ENCODE data around the gene GIMAP7. TPM values are rescaled to one million over a fixed set of nuclear protein-coding genes. Genes with fewer than 3 reads are reported as not detected.
"Not testable (repeated sequence)": the region's sequence is repeated elsewhere in the genome, so short reads cannot be mapped to it uniquely, and the experiment has no call there.

Gene GIMAP7
- total RNA-seq, 2 experiments from 2014 or later: 48.4 to 50.7 TPM

DNA sequence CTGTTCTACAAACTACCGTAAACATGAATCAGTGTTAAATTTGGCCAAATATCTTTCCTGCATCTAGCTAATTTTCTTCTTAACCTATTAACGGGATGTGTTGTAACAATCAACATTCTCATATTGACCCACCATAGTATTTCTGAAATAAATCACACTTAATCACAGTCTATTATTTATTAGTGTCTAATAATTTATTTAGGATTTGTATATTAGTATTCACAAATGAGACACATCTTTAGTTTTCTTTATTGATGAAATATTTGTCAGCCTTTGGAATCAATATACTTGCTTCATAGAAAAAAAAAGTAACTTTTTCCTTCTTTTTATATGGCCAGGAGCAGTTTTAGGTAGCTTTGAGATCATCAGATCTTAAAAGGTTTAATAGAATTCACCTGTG, 4.6 kb downstream of the GIMAP7 start:
- Mint-ChIP-seq H3K27me3 (no peaks in the 10 kb centered on the region), H3K4me1 (ENCODE audit: low read depth) (peaks cover 37% of the 10 kb centered on the region), H3K27ac (peak overlapping the region; percentile 93), H3K4me3 (peak overlapping the region; percentile 100), H3K9me3 (peaks cover 6% of the 10 kb centered on the region), H3K36me3 (ENCODE audit: low read depth) (peaks cover 99% of the 10 kb centered on the region)
- Histone ChIP-seq H3K27me3 (ENCODE audit: control insufficient read depth in 1 of 2, insufficient read depth in 2 of 2, low read length in 2 of 2) (no peaks in the 10 kb centered on the region), H3K4me1 (ENCODE audit: insufficient read depth, low read length) (peaks cover 12% of the 10 kb centered on the region), H3K27ac (ENCODE audit: low read depth in 1 of 2, low read length in 2 of 2) (peak overlapping the region; percentile 59 to 60), H3K4me3 (ENCODE audit: low read length) (peak overlapping the region; percentile 79), H3K9me3 (ENCODE audit: control insufficient read depth in 1 of 2, insufficient read depth in 1 of 2, low read length in 2 of 2) (peaks cover 11 to 12% of the 10 kb centered on the region in 2 experiments), H3K36me3 (ENCODE audit: insufficient read depth, low read length) (peaks cover 34% of the 10 kb centered on the region)
- DNase-seq (no peak), ATAC-seq (ENCODE audit: poor library complexity) (no peak)
- intact Hi-C loops (cut with DNase I, micrococcal nuclease): loop anchor here (2.0 to 5.0 kb wide), 6 partner anchors 17 to 218 kb away; partner anchors contain the start of genes GIMAP4 (in 1 of the 2), GIMAP5 (in 1 of the 2) and GIMAP6 (in 1 of the 2)
- ChIA-PET POLR2A (interaction anchor here (0.6 to 12.2 kb wide), 21 partner anchors 8 to 236 kb away, joined by 3 to 499 read pairs (median 12); partner anchors contain the start of genes GIMAP1, GIMAP2, GIMAP4 and GIMAP5), CTCF (interaction anchor here (0.7 to 3.9 kb wide), 5 partner anchors 35 to 213 kb away, joined by 3 to 20 read pairs (median 3); no protein-coding TSS in a partner anchor)
- TF ChIP-seq, protein P1, sequence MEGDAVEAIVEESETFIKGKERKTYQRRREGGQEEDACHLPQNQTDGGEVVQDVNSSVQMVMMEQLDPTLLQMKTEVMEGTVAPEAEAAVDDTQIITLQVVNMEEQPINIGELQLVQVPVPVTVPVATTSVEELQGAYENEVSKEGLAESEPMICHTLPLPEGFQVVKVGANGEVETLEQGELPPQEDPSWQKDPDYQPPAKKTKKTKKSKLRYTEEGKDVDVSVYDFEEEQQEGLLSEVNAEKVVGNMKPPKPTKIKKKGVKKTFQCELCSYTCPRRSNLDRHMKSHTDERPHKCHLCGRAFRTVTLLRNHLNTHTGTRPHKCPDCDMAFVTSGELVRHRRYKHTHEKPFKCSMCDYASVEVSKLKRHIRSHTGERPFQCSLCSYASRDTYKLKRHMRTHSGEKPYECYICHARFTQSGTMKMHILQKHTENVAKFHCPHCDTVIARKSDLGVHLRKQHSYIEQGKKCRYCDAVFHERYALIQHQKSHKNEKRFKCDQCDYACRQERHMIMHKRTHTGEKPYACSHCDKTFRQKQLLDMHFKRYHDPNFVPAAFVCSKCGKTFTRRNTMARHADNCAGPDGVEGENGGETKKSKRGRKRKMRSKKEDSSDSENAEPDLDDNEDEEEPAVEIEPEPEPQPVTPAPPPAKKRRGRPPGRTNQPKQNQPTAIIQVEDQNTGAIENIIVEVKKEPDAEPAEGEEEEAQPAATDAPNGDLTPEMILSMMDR (IDR thresholded peaks at IDR 0.05): no peak

DNA sequence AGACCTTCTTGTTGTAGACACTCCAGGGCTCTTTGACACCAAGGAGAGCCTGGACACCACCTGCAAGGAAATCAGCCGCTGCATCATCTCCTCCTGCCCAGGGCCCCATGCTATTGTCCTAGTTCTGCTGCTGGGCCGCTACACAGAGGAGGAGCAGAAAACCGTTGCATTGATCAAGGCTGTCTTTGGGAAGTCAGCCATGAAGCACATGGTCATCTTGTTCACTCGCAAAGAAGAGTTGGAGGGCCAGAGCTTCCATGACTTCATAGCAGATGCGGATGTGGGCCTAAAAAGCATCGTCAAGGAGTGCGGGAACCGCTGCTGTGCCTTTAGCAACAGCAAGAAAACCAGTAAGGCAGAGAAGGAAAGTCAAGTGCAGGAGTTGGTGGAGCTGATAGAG, 5.5 kb downstream of the GIMAP7 start:
- H3K27ac ChIP-seq (ENCODE audit: low read depth in 1 of 2, low read length in 2 of 2): peak overlapping the region; percentile 59 to 60
- peaks cover 6% of the 10 kb centered on the region for H3K9me3 Mint-ChIP-seq
- peaks cover 99% of the 10 kb centered on the region for H3K36me3 Mint-ChIP-seq (ENCODE audit: low read depth)
- H3K4me1 ChIP-seq (ENCODE audit: insufficient read depth, low read length): peaks cover 12% of the 10 kb centered on the region
- intact Hi-C loops (cut with DNase I, micrococcal nuclease): loop anchor here in 1 of 2 experiments (2.0 kb wide), 1 partner anchor 217 kb away; the partner anchor contains the start of gene GIMAP5
- peaks cover 34% of the 10 kb centered on the region for H3K36me3 ChIP-seq (ENCODE audit: insufficient read depth, low read length)
- H3K27me3 ChIP-seq (ENCODE audit: control insufficient read depth in 1 of 2, insufficient read depth in 2 of 2, low read length in 2 of 2): no peaks in the 10 kb centered on the region
- H3K4me3 Mint-ChIP-seq: peak overlapping the region; percentile 100
- DNase-seq (peak in 9 of 14 experiments; percentile 23 to 59 (median 47)), ATAC-seq (ENCODE audit: poor library complexity) (peak; percentile 33)
- peaks cover 36% of the 10 kb centered on the region for H3K4me1 Mint-ChIP-seq (ENCODE audit: low read depth)
- H3K27me3 Mint-ChIP-seq: no peaks in the 10 kb centered on the region
- peaks cover 12 to 19% of the 10 kb centered on the region in 2 experiments for H3K9me3 ChIP-seq (ENCODE audit: control insufficient read depth in 1 of 2, insufficient read depth in 1 of 2, low read length in 2 of 2)
- ChIA-PET CTCF (interaction anchor here (1.7 to 3.9 kb wide), 2 partner anchors 48 to 71 kb away, joined by 7 to 20 read pairs; no protein-coding TSS in a partner anchor), POLR2A (interaction anchor here (0.9 to 12.2 kb wide), 22 partner anchors 9 to 235 kb away, joined by 3 to 499 read pairs (median 12); partner anchors contain the start of genes GIMAP1, GIMAP2, GIMAP4 and GIMAP5)
- TF ChIP-seq, protein P1 (IDR thresholded peaks at IDR 0.05): no peak
- peak overlapping the region; percentile 93 for H3K27ac Mint-ChIP-seq
- H3K4me3 ChIP-seq (ENCODE audit: low read length): peak overlapping the region; percentile 79

DNA sequence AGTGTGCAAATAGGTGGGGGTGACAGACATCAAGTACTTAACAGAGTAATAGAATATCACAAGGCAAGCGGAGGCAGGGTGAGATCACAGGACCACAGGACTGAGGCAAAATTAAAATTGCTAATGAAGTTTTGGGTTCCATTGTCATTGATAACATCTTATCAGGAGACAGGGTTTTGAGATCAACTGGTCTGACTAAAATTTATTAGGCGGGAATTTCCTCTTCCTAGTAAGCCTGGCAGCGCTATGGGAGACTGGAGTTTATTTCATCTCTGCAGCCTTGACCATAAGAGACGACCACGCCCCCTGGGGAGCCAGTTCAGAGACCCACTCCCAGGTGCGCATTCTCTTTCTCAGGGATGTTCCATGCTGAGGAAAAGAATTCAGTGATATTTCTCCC, 8.3 kb downstream of the GIMAP7 start:
- intact Hi-C loops (cut with DNase I, micrococcal nuclease): not testable (repeated sequence)
- POLR2A ChIA-PET: interaction anchor here (10.2 kb wide), 1 partner anchor 46 kb away, joined by 164 read pairs; the partner anchor contains the start of gene GIMAP4

More for the DNA sequence above, 8.3 kb downstream of the GIMAP7 start:
- Histone ChIP-seq H3K9me3 (ENCODE audit: control insufficient read depth in 1 of 2, insufficient read depth in 1 of 2, low read length in 2 of 2) (peaks cover 12 to 34% of the 10 kb centered on the region in 2 experiments), H3K36me3 (ENCODE audit: insufficient read depth, low read length) (peaks cover 28% of the 10 kb centered on the region), H3K4me1 (ENCODE audit: insufficient read depth, low read length) (peaks cover 12% of the 10 kb centered on the region)
- H3K9me3 Mint-ChIP-seq: peaks cover 18% of the 10 kb centered on the region
- H3K4me1 Mint-ChIP-seq (ENCODE audit: low read depth): peaks cover 53% of the 10 kb centered on the region
- H3K27me3 Mint-ChIP-seq; DNase-seq; H3K27me3 ChIP-seq (ENCODE audit: control insufficient read depth in 1 of 2, insufficient read depth in 2 of 2, low read length in 2 of 2); ATAC-seq (ENCODE audit: poor library complexity); CTCF ChIA-PET; H3K27ac ChIP-seq (ENCODE audit: low read depth in 1 of 2, low read length in 2 of 2); H3K4me3 ChIP-seq (ENCODE audit: low read length): not testable (repeated sequence)
- peaks cover 98% of the 10 kb centered on the region for H3K36me3 Mint-ChIP-seq (ENCODE audit: low read depth)
- H3K27ac Mint-ChIP-seq: peak overlapping the region; percentile 93
- H3K4me3 Mint-ChIP-seq: peak overlapping the region; percentile 43

All from CD4-positive, alpha-beta T cell (primary cell).